ENCODE results near the gene TRAPPC3. TPM values are rescaled to one million over a fixed set of nuclear protein-coding genes. Genes with fewer than 3 reads are reported as not detected.

Gene TRAPPC3
- total and polyA plus RNA-seq, 9 of the 15 experiments (the other 6 are each of a cell fraction or from before 2014, with no cell fraction given): 20.6 to 141 (median 112) TPM

- TF ChIP-seq ESRRB (CRISPR knock-in tag; IDR thresholded peaks at IDR 0.05; ENCODE audit: borderline replicate concordance) (no peak), NR2C2 (CRISPR knock-in tag; IDR thresholded peaks at IDR 0.05) (peak; percentile 87), NR2C2 (tag; IDR thresholded peaks at IDR 0.05) (peak; percentile 78), POLR2A (conservative IDR thresholded peaks at IDR 0.05) (peak; percentile 98), JUN (IDR thresholded peaks at IDR 0.05; ENCODE audit: borderline replicate concordance, low read depth, low read length) (peak; percentile 67; the same call in 1 of the 2 replicates), JUN (CRISPR knock-in tag; IDR thresholded peaks at IDR 0.05; ENCODE audit: borderline replicate concordance) (peak; percentile 91; the same call in 1 of the 2 replicates), POLR2H (tag; IDR thresholded peaks at IDR 0.05; ENCODE audit: low read depth) (no peak), POLR3G (IDR thresholded peaks at IDR 0.05; ENCODE audit: extremely low read depth, insufficient read length, insufficient replicate concordance) (no peak), ZNF324 (CRISPR knock-in tag; IDR thresholded peaks at IDR 0.05) (no peak), KDM5B (IDR thresholded peaks at IDR 0.05; ENCODE audit: insufficient replicate concordance, low read depth, low read length) (peak; percentile 98), NCOA6 (IDR thresholded peaks at IDR 0.05) (no peak), TOE1 (IDR thresholded peaks at IDR 0.05; ENCODE audit: borderline replicate concordance) (peak; percentile 48; the same call in 1 of the 2 replicates), TOE1 (CRISPR knock-in tag; IDR thresholded peaks at IDR 0.05; ENCODE audit: borderline replicate concordance, low read depth) (peak; percentile 95), CHD2 (IDR thresholded peaks at IDR 0.05; ENCODE audit: low read depth, low read length) (peak; percentile 28), RB1 (IDR thresholded peaks at IDR 0.05; ENCODE audit: low read depth) (peak; percentile 99), MAFF (IDR thresholded peaks at IDR 0.05; ENCODE audit: low read length) (no peak), ZNF311 (CRISPR knock-in tag; IDR thresholded peaks at IDR 0.05) (no peak), ZFX (CRISPR knock-in tag; IDR thresholded peaks at IDR 0.05) (peak; percentile 97), SAP30 (IDR thresholded peaks at IDR 0.05; ENCODE audit: borderline replicate concordance, insufficient read depth, low read depth, low read length, poor library complexity, severe bottlenecking) (peak; percentile 96), FOXJ3 (CRISPR knock-in tag; IDR thresholded peaks at IDR 0.05) (no peak), MYBL2 (IDR thresholded peaks at IDR 0.05; ENCODE audit: low read depth) (no peak), MYBL2 (CRISPR knock-in tag; IDR thresholded peaks at IDR 0.05; ENCODE audit: borderline replicate concordance) (no peak), FOXP1 (CRISPR knock-in tag; IDR thresholded peaks at IDR 0.05) (peak; percentile 95)
- TF ChIP-seq, protein P1, sequence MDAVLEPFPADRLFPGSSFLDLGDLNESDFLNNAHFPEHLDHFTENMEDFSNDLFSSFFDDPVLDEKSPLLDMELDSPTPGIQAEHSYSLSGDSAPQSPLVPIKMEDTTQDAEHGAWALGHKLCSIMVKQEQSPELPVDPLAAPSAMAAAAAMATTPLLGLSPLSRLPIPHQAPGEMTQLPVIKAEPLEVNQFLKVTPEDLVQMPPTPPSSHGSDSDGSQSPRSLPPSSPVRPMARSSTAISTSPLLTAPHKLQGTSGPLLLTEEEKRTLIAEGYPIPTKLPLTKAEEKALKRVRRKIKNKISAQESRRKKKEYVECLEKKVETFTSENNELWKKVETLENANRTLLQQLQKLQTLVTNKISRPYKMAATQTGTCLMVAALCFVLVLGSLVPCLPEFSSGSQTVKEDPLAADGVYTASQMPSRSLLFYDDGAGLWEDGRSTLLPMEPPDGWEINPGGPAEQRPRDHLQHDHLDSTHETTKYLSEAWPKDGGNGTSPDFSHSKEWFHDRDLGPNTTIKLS (IDR thresholded peaks at IDR 0.05; ENCODE audit: borderline replicate concordance, low read depth): peak; percentile 92
- TF ChIP-seq, protein P2, sequence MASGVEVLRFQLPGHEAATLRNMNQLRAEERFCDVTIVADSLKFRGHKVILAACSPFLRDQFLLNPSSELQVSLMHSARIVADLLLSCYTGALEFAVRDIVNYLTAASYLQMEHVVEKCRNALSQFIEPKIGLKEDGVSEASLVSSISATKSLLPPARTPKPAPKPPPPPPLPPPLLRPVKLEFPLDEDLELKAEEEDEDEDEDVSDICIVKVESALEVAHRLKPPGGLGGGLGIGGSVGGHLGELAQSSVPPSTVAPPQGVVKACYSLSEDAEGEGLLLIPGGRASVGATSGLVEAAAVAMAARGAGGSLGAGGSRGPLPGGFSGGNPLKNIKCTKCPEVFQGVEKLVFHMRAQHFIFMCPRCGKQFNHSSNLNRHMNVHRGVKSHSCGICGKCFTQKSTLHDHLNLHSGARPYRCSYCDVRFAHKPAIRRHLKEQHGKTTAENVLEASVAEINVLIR (CRISPR knock-in tag; IDR thresholded peaks at IDR 0.05): peak; percentile 95
- TF ChIP-seq, protein P3, sequence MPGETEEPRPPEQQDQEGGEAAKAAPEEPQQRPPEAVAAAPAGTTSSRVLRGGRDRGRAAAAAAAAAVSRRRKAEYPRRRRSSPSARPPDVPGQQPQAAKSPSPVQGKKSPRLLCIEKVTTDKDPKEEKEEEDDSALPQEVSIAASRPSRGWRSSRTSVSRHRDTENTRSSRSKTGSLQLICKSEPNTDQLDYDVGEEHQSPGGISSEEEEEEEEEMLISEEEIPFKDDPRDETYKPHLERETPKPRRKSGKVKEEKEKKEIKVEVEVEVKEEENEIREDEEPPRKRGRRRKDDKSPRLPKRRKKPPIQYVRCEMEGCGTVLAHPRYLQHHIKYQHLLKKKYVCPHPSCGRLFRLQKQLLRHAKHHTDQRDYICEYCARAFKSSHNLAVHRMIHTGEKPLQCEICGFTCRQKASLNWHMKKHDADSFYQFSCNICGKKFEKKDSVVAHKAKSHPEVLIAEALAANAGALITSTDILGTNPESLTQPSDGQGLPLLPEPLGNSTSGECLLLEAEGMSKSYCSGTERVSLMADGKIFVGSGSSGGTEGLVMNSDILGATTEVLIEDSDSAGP (CRISPR knock-in tag; IDR thresholded peaks at IDR 0.05): no peak
Observed at GRCh38 chr1:36088577-36089392, 60.5 kb downstream of the TRAPPC3 start, which contains the start of gene ADPRS (continued).

Measured in K562 (cell line).